Trophoblast cell (in vitro differentiated cells and primary cell): ENCODE measurements around the gene VDAC1.

Experiments used
- DNase-seq, 2 donors: peaks; one replicate each; pipeline ENCODE4 v3.0.0-alpha.2; 2016
- H2AFZ ChIP-seq: 2 replicates; pipeline ENCODE4 v1.6.1; 2013; ENCODE audit warnings: low read length, moderate library complexity, mild to moderate bottlenecking; ENCODE audit not compliant: insufficient read depth, poor library complexity
- H2AK5ac ChIP-seq: 2 replicates; pipeline ENCODE4 v1.6.1; 2013; ENCODE audit warnings: mild to moderate bottlenecking, low read length
- H2BK120ac ChIP-seq: 2 replicates; pipeline ENCODE4 v1.6.1; 2013; ENCODE audit warnings: low read length, mild to moderate bottlenecking, moderate library complexity; ENCODE audit not compliant: insufficient read depth, poor library complexity
- H2BK12ac ChIP-seq: 2 replicates; pipeline ENCODE4 v1.6.1; 2013; ENCODE audit warnings: mild to moderate bottlenecking, low read length, moderate library complexity
- H2BK5ac ChIP-seq: 2 replicates; pipeline ENCODE4 v1.6.1; 2013; ENCODE audit warnings: low read length, low read depth, moderate library complexity, mild to moderate bottlenecking; ENCODE audit not compliant: poor library complexity
- H3K14ac ChIP-seq: 2 replicates; pipeline ENCODE4 v1.6.1; 2013; ENCODE audit warnings: mild to moderate bottlenecking, low read length
- H3K18ac ChIP-seq: 2 replicates; pipeline ENCODE4 v1.6.1; 2013; ENCODE audit warnings: mild to moderate bottlenecking, low read length
- H3K23ac ChIP-seq: 2 replicates; pipeline ENCODE4 v1.6.1; 2013; ENCODE audit warnings: low read length
- H3K27ac ChIP-seq: 2 replicates; pipeline ENCODE4 v1.5.1; 2013; ENCODE audit warnings: low read depth, mild to moderate bottlenecking, inconsistent platforms, low read length, moderate library complexity
- H3K27me3 ChIP-seq: 2 replicates; pipeline ENCODE4 v1.6.1; 2013; ENCODE audit warnings: inconsistent platforms, mild to moderate bottlenecking, low read length, moderate library complexity; ENCODE audit not compliant: insufficient read depth
- H3K36me3 ChIP-seq, 2 experiments: 1 replicate in 1 of 2; 2 replicates in 1 of 2; pipeline ENCODE4 v1.6.1; 2013; ENCODE audit warnings: low read length in 2 of 2, mild to moderate bottlenecking in 2 of 2, moderate library complexity in 1 of 2; ENCODE audit not compliant: insufficient read depth in 2 of 2, control insufficient read depth in 1 of 2
- H3K4ac ChIP-seq: 2 replicates; pipeline ENCODE4 v1.6.1; 2013; ENCODE audit warnings: low read depth, mild to moderate bottlenecking, low read length, moderate library complexity
- H3K4me1 ChIP-seq, 2 experiments: 1 replicate in 1 of 2; 2 replicates in 1 of 2; pipeline ENCODE4 v1.6.1; 2013; ENCODE audit warnings: low read length in 2 of 2, mild to moderate bottlenecking in 2 of 2, moderate library complexity in 1 of 2; ENCODE audit not compliant: insufficient read depth in 2 of 2, control insufficient read depth in 1 of 2
- H3K4me2 ChIP-seq: 2 replicates; pipeline ENCODE4 v1.6.1; 2013; ENCODE audit warnings: inconsistent platforms, mild to moderate bottlenecking, low read length, moderate library complexity
- H3K4me3 ChIP-seq: 2 replicates; pipeline ENCODE4 v1.5.1; 2013; ENCODE audit warnings: mild to moderate bottlenecking, low read depth, low read length, inconsistent platforms
- H3K79me1 ChIP-seq: one replicate; pipeline ENCODE4 v1.6.1; 2013; ENCODE audit warnings: low read length
- H3K79me2 ChIP-seq: 2 replicates; pipeline ENCODE4 v1.6.1; 2013; ENCODE audit warnings: low read length, mild to moderate bottlenecking; ENCODE audit not compliant: control insufficient read depth, insufficient read depth, poor library complexity
- H3K9ac ChIP-seq: 2 replicates; pipeline ENCODE4 v1.6.1; 2013; ENCODE audit warnings: mild to moderate bottlenecking, low read length
- H3K9me3 ChIP-seq: 2 replicates; pipeline ENCODE4 v1.6.1; 2013; ENCODE audit warnings: low read depth, mild to moderate bottlenecking, control low read depth, inconsistent platforms, low read length; ENCODE audit not compliant: insufficient read depth
- H4K12ac ChIP-seq: 2 replicates; pipeline ENCODE4 v1.6.1; 2013; ENCODE audit warnings: low read depth, mild to moderate bottlenecking, low read length, moderate library complexity
- H4K8ac ChIP-seq: 2 replicates; pipeline ENCODE4 v1.6.1; 2013; ENCODE audit warnings: low read depth, mild to moderate bottlenecking, low read length, moderate library complexity
- H4K91ac ChIP-seq: one replicate; pipeline ENCODE4 v1.6.1; 2013; ENCODE audit warnings: low read depth, mild to moderate bottlenecking, low read length, moderate library complexity
- WGBS: extraction: QIAGEN DNeasy Blood & Tissue Kit; methylation state at CpG from one replicate; pipeline ENCODE4 v1.1.7; 2013; ENCODE audit warnings: missing lambda C conversion rate; ENCODE audit not compliant: insufficient read length, insufficient coverage; ENCODE audit errors: extremely low coverage; 5-methylcytosine and 5-hydroxymethylcytosine counted together

Gene VDAC1

DNA sequence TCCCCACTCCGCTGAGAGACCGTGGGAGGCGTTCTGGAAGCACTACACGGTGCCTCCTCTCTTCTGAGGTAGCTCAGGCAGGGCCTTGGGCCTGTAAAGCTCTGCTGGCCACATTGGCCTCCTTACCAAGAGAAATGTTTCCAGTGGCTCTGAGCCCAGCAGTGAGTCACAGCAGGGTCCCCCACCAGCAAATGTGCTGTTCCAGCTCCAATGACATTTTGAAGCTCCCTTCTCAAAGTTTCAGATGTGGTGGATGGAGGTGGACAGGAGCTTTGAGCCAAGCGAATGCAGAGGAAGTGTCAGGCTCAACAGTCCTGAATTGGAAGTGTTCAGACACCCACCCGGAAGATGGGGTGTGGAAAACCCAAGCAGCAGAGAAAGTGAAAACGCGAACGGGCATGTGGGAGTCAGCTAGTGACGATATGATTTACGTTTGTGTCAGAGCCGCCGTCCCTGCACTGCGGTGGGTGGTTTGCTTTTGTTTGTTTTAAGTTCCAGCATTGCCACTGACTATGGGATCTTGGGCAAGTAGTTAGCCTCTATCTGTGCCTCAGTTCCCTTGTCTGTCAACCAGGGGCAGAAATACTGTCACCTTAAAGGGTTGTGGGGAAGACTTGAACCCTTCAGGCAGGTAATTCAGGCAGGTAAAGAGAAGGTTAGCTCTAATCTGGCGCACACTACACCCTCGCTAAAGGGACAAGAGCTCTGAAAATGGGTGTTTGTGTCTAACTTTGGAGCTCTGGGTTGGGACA lies 74.5 kb downstream of the VDAC1 start:
- no peak overlapping the region for H2AK5ac ChIP-seq
- H2BK120ac ChIP-seq = no peak overlapping the region
- H3K14ac ChIP-seq = no peak overlapping the region
- no peak overlapping the region for H2BK12ac ChIP-seq
- peak in 1 of 2 donors; percentile 23 for DNase-seq
- WGBS = no CpG with 5 or more reads among the region's 16 CpGs
- H3K18ac ChIP-seq = no peak overlapping the region
- peaks cover 14 to 17% of the 10 kb centered on the region in 2 experiments for H3K4me1 ChIP-seq
- no peaks in the 10 kb centered on the region for H3K79me2 ChIP-seq
- no peak overlapping the region for H3K4me2 ChIP-seq
- no peak overlapping the region for H3K9ac ChIP-seq
- H3K4ac ChIP-seq = no peak overlapping the region
- H2AFZ ChIP-seq = no peak overlapping the region
- peaks cover 11% of the 10 kb centered on the region for H3K79me1 ChIP-seq
- no peaks in the 10 kb centered on the region for H3K36me3 ChIP-seq
- H4K91ac ChIP-seq = no peak overlapping the region
- H3K27me3 ChIP-seq = no peaks in the 10 kb centered on the region
- no peak overlapping the region for H4K8ac ChIP-seq
- no peak overlapping the region for H3K4me3 ChIP-seq
- H3K9me3 ChIP-seq = no peaks in the 10 kb centered on the region
- no peak overlapping the region for H2BK5ac ChIP-seq
- no peak overlapping the region for H3K27ac ChIP-seq
- no peak overlapping the region for H4K12ac ChIP-seq
- H3K23ac ChIP-seq = no peak overlapping the region

DNA sequence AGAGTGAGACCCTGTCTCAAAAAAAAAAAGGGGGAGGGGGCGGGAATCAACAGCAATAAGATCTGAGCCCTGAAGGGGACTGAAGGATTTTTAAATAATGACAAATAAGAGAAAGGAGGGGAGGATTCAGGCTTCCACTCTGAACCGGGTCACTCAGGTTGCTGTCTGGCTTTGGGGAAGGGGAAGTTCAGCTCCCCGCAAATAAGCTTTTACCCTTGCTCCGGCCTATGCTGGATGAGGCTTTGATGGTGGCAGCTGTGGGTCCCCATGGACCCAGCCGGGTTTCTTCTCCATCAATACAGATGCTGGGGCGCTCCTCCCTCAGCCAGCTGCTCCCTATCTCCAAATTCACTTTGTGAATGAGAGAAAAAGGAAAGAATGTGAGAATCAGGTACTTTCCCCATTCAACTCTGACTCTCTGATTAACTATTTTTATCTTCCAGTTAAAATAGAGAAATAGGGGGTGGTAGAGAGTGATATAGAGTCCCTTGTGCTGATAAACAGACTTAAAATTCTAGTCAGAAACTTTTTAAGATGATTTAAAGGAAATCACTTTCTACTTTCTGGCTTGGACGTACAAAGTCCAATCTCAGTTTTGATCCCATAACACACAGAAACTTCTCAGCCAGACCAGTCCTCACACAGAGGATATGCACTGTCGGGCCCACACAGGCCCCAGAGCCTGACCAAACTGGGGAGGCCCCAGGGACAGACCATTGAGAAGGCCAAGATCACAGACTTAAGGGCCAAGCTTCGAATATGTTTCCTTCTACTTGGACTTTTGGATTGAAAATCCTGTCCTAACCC lies 76.0 kb downstream of the VDAC1 start:
- Histone ChIP-seq H3K4me2 (no peak overlapping the region), H3K4me1 (peaks cover 18 to 25% of the 10 kb centered on the region in 2 experiments), H3K9me3 (no peaks in the 10 kb centered on the region), H3K79me2 (no peaks in the 10 kb centered on the region), H4K12ac (no peak overlapping the region), H3K79me1 (peaks cover 15% of the 10 kb centered on the region), H2AK5ac (no peak overlapping the region), H4K91ac (no peak overlapping the region), H3K9ac (no peak overlapping the region), H3K36me3 (no peaks in the 10 kb centered on the region), H2BK120ac (no peak overlapping the region), H4K8ac (no peak overlapping the region), H2AFZ (no peak overlapping the region), H3K23ac (no peak overlapping the region), H3K14ac (no peak overlapping the region), H2BK12ac (no peak overlapping the region), H3K27me3 (no peaks in the 10 kb centered on the region), H3K4me3 (no peak overlapping the region), H3K27ac (no peak overlapping the region), H3K4ac (no peak overlapping the region), H3K18ac (no peak overlapping the region), H2BK5ac (no peak overlapping the region)
- WGBS = no CpG with 5 or more reads among the region's 9 CpGs
- no peak for DNase-seq

DNA sequence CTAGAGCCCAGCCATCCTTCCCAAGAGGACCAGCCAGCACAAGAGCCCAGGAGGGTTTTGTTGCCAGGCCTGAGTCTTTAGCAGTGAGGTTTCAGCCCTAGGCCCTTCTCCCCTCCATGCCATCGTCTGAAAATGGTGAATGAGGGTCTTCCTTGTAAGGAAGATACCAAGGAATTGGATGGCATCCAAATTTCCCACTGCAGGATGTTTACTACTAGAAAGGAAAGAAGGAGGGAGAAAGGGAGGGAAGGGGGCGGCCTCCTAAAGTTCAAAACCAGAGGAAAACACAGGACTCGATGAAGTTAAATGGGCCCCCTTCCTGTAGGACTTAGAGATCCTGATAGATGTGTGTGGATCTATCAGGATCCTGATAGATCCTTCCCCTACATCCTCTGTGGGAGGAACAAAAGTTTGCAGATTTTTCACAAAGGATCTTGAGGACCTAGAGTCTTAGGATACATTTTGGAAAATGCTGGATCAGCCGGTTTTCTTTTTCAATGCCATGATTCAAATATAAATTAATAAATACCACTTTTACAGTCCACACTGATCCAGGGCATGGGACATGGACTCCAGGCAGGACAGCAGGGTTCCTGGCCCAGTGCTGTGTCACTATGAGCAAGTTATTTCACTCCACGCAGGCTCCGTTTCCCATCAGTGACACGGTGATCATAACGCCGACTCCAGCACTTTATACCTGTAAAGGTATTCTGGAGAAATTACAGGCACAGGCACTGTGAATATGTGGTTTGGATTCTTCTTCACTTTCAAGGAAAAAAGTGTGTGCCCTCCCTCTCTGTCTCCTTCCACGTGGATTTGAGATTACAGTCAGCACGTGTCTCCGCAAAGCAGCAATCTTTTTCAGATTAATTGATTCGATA lies 77.2 kb downstream of the VDAC1 start:
- H3K18ac ChIP-seq = no peak overlapping the region
- H2BK12ac ChIP-seq = peak overlapping the region; percentile 32
- no peak for DNase-seq
- H3K23ac ChIP-seq = no peak overlapping the region
- H3K4me1 ChIP-seq = peaks cover 18 to 25% of the 10 kb centered on the region in 2 experiments
- H2BK120ac ChIP-seq = no peak overlapping the region
- H3K4me3 ChIP-seq = no peak overlapping the region
- no peaks in the 10 kb centered on the region for H3K36me3 ChIP-seq
- no peak overlapping the region for H2AK5ac ChIP-seq
- no peak overlapping the region for H3K9ac ChIP-seq
- no peak overlapping the region for H3K4ac ChIP-seq
- WGBS = no CpG with 5 or more reads among the region's 13 CpGs
- H3K9me3 ChIP-seq = no peaks in the 10 kb centered on the region
- H4K12ac ChIP-seq = no peak overlapping the region
- no peak overlapping the region for H3K4me2 ChIP-seq
- no peak overlapping the region for H4K8ac ChIP-seq
- H4K91ac ChIP-seq = no peak overlapping the region
- H2BK5ac ChIP-seq = peak overlapping the region; percentile 0
- peaks cover 15% of the 10 kb centered on the region for H3K79me1 ChIP-seq
- H3K14ac ChIP-seq = no peak overlapping the region
- no peaks in the 10 kb centered on the region for H3K79me2 ChIP-seq
- no peak overlapping the region for H2AFZ ChIP-seq
- no peaks in the 10 kb centered on the region for H3K27me3 ChIP-seq
- no peak overlapping the region for H3K27ac ChIP-seq
